ENCODE results near the gene EMD. TPM values are rescaled to one million over a fixed set of nuclear protein-coding genes. Genes with fewer than 3 reads are reported as not detected.

Gene EMD
- total and polyA plus RNA-seq, 2 donors (not counting 1 experiment from before 2014, with no cell fraction given) = 81.7 to 132 TPM

- H3K4me3 Mint-ChIP-seq = no peak overlapping the region
- no peaks in the 10 kb centered on the region for H3K9me3 ChIP-seq (ENCODE audit: control extremely low read depth in 1 of 3, control insufficient read depth in 2 of 3, insufficient read depth in 1 of 3, low read length in 2 of 3)
- CTCF ChIA-PET = interaction anchor here (1.5 kb wide), 1 partner anchor 15 kb away, joined by 4 read pairs; no protein-coding TSS in a partner anchor
- H3K4me2 ChIP-seq (replicated peaks; ENCODE audit: low read depth, low read length, poor library complexity, severe bottlenecking) = peak overlapping the region; percentile 45
- intact Hi-C loops (cut with micrococcal nuclease) = no loop called here
- H3K4me3 ChIP-seq (ENCODE audit: control extremely low read depth in 1 of 5, extremely low read depth in 1 of 5, insufficient read depth in 1 of 5, low read depth in 2 of 5, low read length in 4 of 5) = no peak overlapping the region
- H4K20me1 ChIP-seq (ENCODE audit: control insufficient read depth, insufficient read depth, low read length, poor library complexity, severe bottlenecking) = no peaks in the 10 kb centered on the region
- H3K27ac Mint-ChIP-seq = peak overlapping the region; percentile 94
- no peaks in the 10 kb centered on the region for H3K27me3 ChIP-seq (replicated peaks in 1 of 4; ENCODE audit: control extremely low read depth in 1 of 4, control insufficient read depth in 3 of 4, insufficient read depth in 4 of 4, low read length in 3 of 4)
- H3K4me1 Mint-ChIP-seq = peaks cover 30% of the 10 kb centered on the region
- no peak for ATAC-seq (ENCODE audit: low read depth)
- no peak overlapping the region for H3K27ac ChIP-seq (ENCODE audit: low read length in 2 of 2)
- peaks cover 27 to 31% of the 10 kb centered on the region in 2 donors for H3K4me1 ChIP-seq (ENCODE audit: control insufficient read depth in 2 of 2, insufficient read depth in 2 of 2, low read length in 2 of 2)
- POLR2A ChIA-PET = interaction anchor here (1.1 to 1.4 kb wide), 2 partner anchors 35 to 76 kb away, joined by 3 read pairs; partner anchors contain the start of gene DNASE1L1
- H3K36me3 ChIP-seq (replicated peaks in 1 of 2; ENCODE audit: control extremely low read depth in 1 of 2, control insufficient read depth in 1 of 2, extremely low read depth in 1 of 2, insufficient read depth in 2 of 2, low read length in 1 of 2) = no peaks in the 10 kb centered on the region
- no peak overlapping the region for H2AFZ ChIP-seq (ENCODE audit: insufficient read depth, low read depth, low read length, poor library complexity, severe bottlenecking)
- no peak overlapping the region for H3K9ac ChIP-seq (ENCODE audit: low read length)
- no peaks in the 10 kb centered on the region for H3K9me3 Mint-ChIP-seq (ENCODE audit: insufficient read depth)
- no peaks in the 10 kb centered on the region for H3K27me3 Mint-ChIP-seq
- H3K79me2 ChIP-seq (ENCODE audit: control insufficient read depth, insufficient read depth, low read length) = no peaks in the 10 kb centered on the region
- WGBS (ENCODE audit: insufficient coverage) = 80% methylated on average over 1 of the region's 9 CpGs
- DNase-seq = no peak
- TF ChIP-seq EZH2 (IDR thresholded peaks at IDR 0.05; ENCODE audit: borderline replicate concordance, insufficient read depth, low read depth, low read length, poor library complexity, severe bottlenecking) = no peak
- TF ChIP-seq CTCF (IDR thresholded peaks at IDR 0.05) = no peak
Observed at GRCh38 chrX:154333116-154333515, 46.0 kb upstream of the EMD start.

- TF ChIP-seq CTCF (IDR thresholded peaks at IDR 0.05) (no peak), EZH2 (IDR thresholded peaks at IDR 0.05; ENCODE audit: borderline replicate concordance, insufficient read depth, low read depth, low read length, poor library complexity, severe bottlenecking) (no peak)
- H3K79me2 ChIP-seq (ENCODE audit: control insufficient read depth, insufficient read depth, low read length) = no peaks in the 10 kb centered on the region
- H2AFZ ChIP-seq (ENCODE audit: insufficient read depth, low read depth, low read length, poor library complexity, severe bottlenecking) = peak overlapping the region; percentile 3
- peak; percentile 72 for DNase-seq
- 0% methylated on average over 2 of the region's 6 CpGs for WGBS (ENCODE audit: insufficient coverage)
- no peak overlapping the region for H3K9ac ChIP-seq (ENCODE audit: low read length)
- peak overlapping the region in 1 of 5 experiments; percentile 2 for H3K4me3 ChIP-seq (ENCODE audit: control extremely low read depth in 1 of 5, extremely low read depth in 1 of 5, insufficient read depth in 1 of 5, low read depth in 2 of 5, low read length in 4 of 5)
- H3K27me3 Mint-ChIP-seq = no peaks in the 10 kb centered on the region
- H3K27ac ChIP-seq (ENCODE audit: low read length in 2 of 2) = peak overlapping the region; percentile 38 to 57
- peak overlapping the region; percentile 45 for H3K4me2 ChIP-seq (replicated peaks; ENCODE audit: low read depth, low read length, poor library complexity, severe bottlenecking)
- CTCF ChIA-PET = interaction anchor here (1.0 to 1.5 kb wide), 4 partner anchors 16 to 208 kb away, joined by 3 to 4 read pairs (median 3); no protein-coding TSS in a partner anchor
- ATAC-seq (ENCODE audit: low read depth) = peak; percentile 81
- intact Hi-C loops (cut with micrococcal nuclease) = no loop called here
- no peaks in the 10 kb centered on the region for H3K9me3 Mint-ChIP-seq (ENCODE audit: insufficient read depth)
- H4K20me1 ChIP-seq (ENCODE audit: control insufficient read depth, insufficient read depth, low read length, poor library complexity, severe bottlenecking) = no peaks in the 10 kb centered on the region
- no peaks in the 10 kb centered on the region for H3K36me3 ChIP-seq (replicated peaks in 1 of 2; ENCODE audit: control extremely low read depth in 1 of 2, control insufficient read depth in 1 of 2, extremely low read depth in 1 of 2, insufficient read depth in 2 of 2, low read length in 1 of 2)
- no peaks in the 10 kb centered on the region for H3K27me3 ChIP-seq (replicated peaks in 1 of 4; ENCODE audit: control extremely low read depth in 1 of 4, control insufficient read depth in 3 of 4, insufficient read depth in 4 of 4, low read length in 3 of 4)
- H3K9me3 ChIP-seq (ENCODE audit: control extremely low read depth in 1 of 3, control insufficient read depth in 2 of 3, insufficient read depth in 1 of 3, low read length in 2 of 3) = no peaks in the 10 kb centered on the region
- POLR2A ChIA-PET = interaction anchor here (0.7 to 1.4 kb wide), 3 partner anchors 35 to 75 kb away, joined by 3 read pairs; partner anchors contain the start of gene DNASE1L1
- H3K4me3 Mint-ChIP-seq = peak overlapping the region; percentile 71
- peaks cover 27 to 31% of the 10 kb centered on the region in 2 donors for H3K4me1 ChIP-seq (ENCODE audit: control insufficient read depth in 2 of 2, insufficient read depth in 2 of 2, low read length in 2 of 2)
- H3K27ac Mint-ChIP-seq = peak overlapping the region; percentile 94
- H3K4me1 Mint-ChIP-seq = peaks cover 27% of the 10 kb centered on the region
Observed at GRCh38 chrX:154333837-154334271, 45.2 kb upstream of the EMD start.

Measured in B cell (primary cell).